MCF 10A (cell line): ENCODE measurements around the gene SORBS1. TPM values are rescaled to one million over a fixed set of nuclear protein-coding genes. Genes with fewer than 3 reads are reported as not detected.

Experiments used
- BruUV-seq: library from RNA; stranded (reverse); fragments of 400-500 nt; replicated peaks from 2 replicates; lab custom pipeline; 2021; lab: Mats Ljungman, UMichigan
- CTCF ChIA-PET: fragments of 300-600 bp; sonication (Branson Sonifier 250); formaldehyde crosslinking; extraction: SDS; loops from one replicate; lab custom pipeline; 2021; ENCODE audit warnings: antibody characterized with exemption, inconsistent platforms; lab: Yijun Ruan, JAX
- POLR2A ChIA-PET: fragments of 300-600, 350-650 bp; sonication (Branson Sonifier 250); formaldehyde crosslinking; extraction: SDS; loops from one replicate; lab custom pipeline; 2020; ENCODE audit warnings: antibody characterized with exemption, inconsistent platforms; lab: Yijun Ruan, JAX
- DNase-seq: peaks from one replicate; pipeline ENCODE4 v3.0.0-alpha.2; 2018; ENCODE audit not compliant: unreplicated experiment
- H3K27ac Mint-ChIP-seq: one replicate; pipeline ENCODE4 v1.8.0; 2022; ENCODE audit warnings: mild to moderate bottlenecking, low read depth, mixed read lengths; ENCODE audit not compliant: unreplicated experiment
- H3K27me3 Mint-ChIP-seq: one replicate; pipeline ENCODE4 v1.8.0; 2022; ENCODE audit warnings: mixed read lengths; ENCODE audit not compliant: insufficient read depth, unreplicated experiment
- H3K36me3 Mint-ChIP-seq: one replicate; pipeline ENCODE4 v1.8.0; 2022; ENCODE audit warnings: mild to moderate bottlenecking, moderate library complexity, mixed read lengths; ENCODE audit not compliant: insufficient read depth, unreplicated experiment
- H3K4me1 Mint-ChIP-seq: one replicate; pipeline ENCODE4 v1.8.0; 2022; ENCODE audit warnings: mixed read lengths; ENCODE audit not compliant: insufficient read depth, unreplicated experiment
- H3K4me3 Mint-ChIP-seq: one replicate; pipeline ENCODE4 v1.8.0; 2022; ENCODE audit warnings: mild to moderate bottlenecking, moderate library complexity, mixed read lengths; ENCODE audit not compliant: unreplicated experiment
- H3K9me3 Mint-ChIP-seq: one replicate; pipeline ENCODE4 v1.8.0; 2022; ENCODE audit warnings: mixed read lengths; ENCODE audit not compliant: unreplicated experiment
- intact Hi-C: fragments of 100-400 bp; cut with micrococcal nuclease; formaldehyde crosslinking; loops from 2 replicates; pipeline ENCODE4 v1.14.1; 2022
- total RNA-seq: library from RNA; stranded (reverse); gene quantifications from 2 replicates; pipeline ENCODE4 v1.2.3, GENCODE V29; 2022
- TF ChIP-seq, protein P1 (sequence below): fragments of 200-600 bp; IDR thresholded peaks from one replicate; pipeline ENCODE4 v1.8.0; 2022; ENCODE audit warnings: antibody characterized with exemption, mild to moderate bottlenecking; ENCODE audit not compliant: unreplicated experiment

The SORBS1 gene
- total RNA-seq, 1 experiment from 2014 or later: 1.0 TPM

DNA sequence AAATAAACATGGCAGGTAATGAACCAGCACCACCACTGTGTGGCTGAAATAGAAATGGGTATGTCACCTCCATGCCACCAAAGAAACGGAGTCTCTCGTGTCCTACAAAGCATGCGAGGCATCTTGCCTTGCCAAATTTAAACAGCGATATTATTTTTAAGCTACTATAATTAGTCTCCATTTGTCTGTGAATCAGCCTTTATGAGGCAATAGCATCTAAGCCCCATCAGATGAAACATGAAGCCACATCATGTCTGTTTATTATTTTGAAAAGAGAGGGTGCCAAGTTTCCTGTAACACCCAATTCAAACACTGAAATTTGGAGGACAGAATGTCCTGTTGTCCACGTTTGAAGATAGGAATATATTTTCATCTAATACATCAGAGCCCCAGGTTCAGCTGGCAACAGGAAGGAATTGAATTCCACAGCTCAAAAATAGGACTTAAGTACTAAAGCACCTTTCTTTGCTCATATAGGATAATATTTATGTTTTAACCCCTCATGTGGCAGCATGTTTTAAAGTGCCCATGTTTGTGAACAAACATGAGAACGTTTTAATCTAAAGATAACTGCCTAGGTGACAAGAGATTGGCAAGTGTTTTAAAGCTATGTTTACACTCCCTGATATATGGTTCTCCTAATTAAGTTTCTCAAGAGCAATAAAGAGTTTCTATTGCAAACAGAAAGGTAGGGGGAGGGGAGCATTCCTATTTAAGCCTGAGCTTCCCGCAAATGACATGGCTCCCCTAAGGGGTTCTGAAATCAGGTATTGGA, 86.8 kb downstream of the SORBS1 start:
- ChIA-PET POLR2A (interaction anchor here (0.7 to 1.4 kb wide), 9 partner anchors 11 to 1071 kb away, joined by 3 to 8 read pairs (median 3); no protein-coding TSS in a partner anchor), CTCF (interaction anchor here (0.6 to 2.1 kb wide), 10 partner anchors 18 to 219 kb away, joined by 3 to 7 read pairs (median 3); partner anchors contain the start of gene TCTN3)
- peaks cover 31% of the 10 kb centered on the region for H3K4me1 Mint-ChIP-seq
- no peaks in the 10 kb centered on the region for H3K36me3 Mint-ChIP-seq
- intact Hi-C loops: loop anchor here (5.0 kb wide), 1 partner anchor 88 kb away; the partner anchor contains the start of gene SORBS1
- H3K27ac Mint-ChIP-seq: peak overlapping the region; percentile 90
- H3K9me3 Mint-ChIP-seq: no peaks in the 10 kb centered on the region
- peak overlapping the region; percentile 30 for H3K4me3 Mint-ChIP-seq
- TF ChIP-seq, protein P1, sequence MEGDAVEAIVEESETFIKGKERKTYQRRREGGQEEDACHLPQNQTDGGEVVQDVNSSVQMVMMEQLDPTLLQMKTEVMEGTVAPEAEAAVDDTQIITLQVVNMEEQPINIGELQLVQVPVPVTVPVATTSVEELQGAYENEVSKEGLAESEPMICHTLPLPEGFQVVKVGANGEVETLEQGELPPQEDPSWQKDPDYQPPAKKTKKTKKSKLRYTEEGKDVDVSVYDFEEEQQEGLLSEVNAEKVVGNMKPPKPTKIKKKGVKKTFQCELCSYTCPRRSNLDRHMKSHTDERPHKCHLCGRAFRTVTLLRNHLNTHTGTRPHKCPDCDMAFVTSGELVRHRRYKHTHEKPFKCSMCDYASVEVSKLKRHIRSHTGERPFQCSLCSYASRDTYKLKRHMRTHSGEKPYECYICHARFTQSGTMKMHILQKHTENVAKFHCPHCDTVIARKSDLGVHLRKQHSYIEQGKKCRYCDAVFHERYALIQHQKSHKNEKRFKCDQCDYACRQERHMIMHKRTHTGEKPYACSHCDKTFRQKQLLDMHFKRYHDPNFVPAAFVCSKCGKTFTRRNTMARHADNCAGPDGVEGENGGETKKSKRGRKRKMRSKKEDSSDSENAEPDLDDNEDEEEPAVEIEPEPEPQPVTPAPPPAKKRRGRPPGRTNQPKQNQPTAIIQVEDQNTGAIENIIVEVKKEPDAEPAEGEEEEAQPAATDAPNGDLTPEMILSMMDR: no peak
- H3K27me3 Mint-ChIP-seq: no peaks in the 10 kb centered on the region
- no TSS peak for BruUV-seq
- peak; percentile 84 for DNase-seq

DNA sequence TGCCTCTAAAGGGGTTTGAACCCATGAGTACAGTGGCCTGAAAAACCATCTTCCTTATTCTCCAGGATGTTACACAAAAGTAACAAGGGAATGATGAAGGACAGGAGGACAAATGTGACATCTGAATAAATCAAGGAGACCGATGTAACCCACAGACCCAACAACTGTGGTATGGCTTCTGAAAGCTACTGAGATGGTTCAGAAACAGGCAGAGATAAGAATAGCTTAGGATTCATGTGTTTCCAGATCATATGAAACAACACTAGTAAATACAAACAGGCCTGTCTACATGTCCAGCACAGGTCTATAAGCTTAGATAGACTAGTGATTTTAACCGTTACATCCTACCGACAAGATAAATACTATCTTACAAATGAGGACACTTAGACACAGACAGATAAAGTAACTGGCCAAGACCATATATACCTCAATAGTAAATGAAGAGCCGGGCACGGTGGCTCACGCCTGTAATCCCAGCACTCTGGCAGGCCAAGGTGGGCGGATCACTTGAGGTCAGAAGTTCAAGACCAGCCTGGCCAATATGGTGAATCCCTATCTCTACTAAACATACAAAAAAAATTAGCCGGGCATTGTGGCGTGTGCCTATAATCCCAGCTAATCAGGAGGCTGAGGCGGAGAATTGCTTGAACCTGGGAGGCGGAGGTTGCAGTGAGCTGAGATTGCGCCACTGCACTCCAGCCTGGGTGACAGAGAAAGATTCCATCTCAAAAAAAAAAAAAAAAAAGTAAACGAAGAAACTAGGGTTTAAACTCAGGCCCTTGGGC, 88.7 kb downstream of the SORBS1 start:
- no peak for DNase-seq
- H3K27ac Mint-ChIP-seq: no peak overlapping the region
- H3K4me1 Mint-ChIP-seq: peaks cover 31% of the 10 kb centered on the region
- intact Hi-C loops: loop anchor here (5.0 kb wide), 1 partner anchor 90 kb away; the partner anchor contains the start of gene SORBS1
- TF ChIP-seq, protein P1: no peak
- BruUV-seq: no TSS peak
- no peaks in the 10 kb centered on the region for H3K27me3 Mint-ChIP-seq
- no peaks in the 10 kb centered on the region for H3K36me3 Mint-ChIP-seq
- no peaks in the 10 kb centered on the region for H3K9me3 Mint-ChIP-seq
- no peak overlapping the region for H3K4me3 Mint-ChIP-seq
- CTCF ChIA-PET: interaction anchor here (0.9 to 2.6 kb wide), 4 partner anchors 14 to 42 kb away, joined by 3 to 16 read pairs (median 5); no protein-coding TSS in a partner anchor
- POLR2A ChIA-PET: no interaction called here

DNA sequence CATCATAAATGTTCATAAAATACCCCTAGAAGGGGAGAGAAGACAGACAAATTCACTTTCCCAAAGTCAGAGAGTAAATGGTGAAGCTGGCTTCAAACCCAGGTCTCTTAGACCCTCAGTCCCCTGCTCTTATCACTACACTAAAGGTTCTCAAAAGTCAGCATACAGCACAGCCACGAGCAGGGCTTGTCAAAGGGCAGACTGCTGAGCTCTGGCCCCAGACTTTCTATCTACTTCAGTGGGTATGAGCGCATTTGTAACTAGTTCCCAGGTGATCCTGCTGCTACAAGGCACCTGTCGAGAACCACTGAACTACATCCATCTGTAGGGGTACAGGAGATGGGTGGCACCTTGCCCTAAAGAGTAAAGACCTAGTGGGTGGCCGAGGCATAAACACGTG, 91.5 kb downstream of the SORBS1 start:
- Mint-ChIP-seq H3K27me3 (no peaks in the 10 kb centered on the region), H3K4me1 (peaks cover 24% of the 10 kb centered on the region)

More for the DNA sequence above, 91.5 kb downstream of the SORBS1 start:
- POLR2A ChIA-PET: interaction anchor here (0.8 kb wide), 1 partner anchor 11 kb away, joined by 3 read pairs; no protein-coding TSS in a partner anchor
- Mint-ChIP-seq H3K4me3 (no peak overlapping the region), H3K36me3 (no peaks in the 10 kb centered on the region), H3K27ac (peak overlapping the region; percentile 35), H3K9me3 (no peaks in the 10 kb centered on the region)
- no peak for DNase-seq
- CTCF ChIA-PET: interaction anchor here (0.9 to 1.9 kb wide), 3 partner anchors 24 to 96 kb away, joined by 3 to 8 read pairs (median 3); no protein-coding TSS in a partner anchor
- TF ChIP-seq, protein P1: no peak
- intact Hi-C loops: loop anchor here (5.0 kb wide), 1 partner anchor 93 kb away; the partner anchor contains the start of gene SORBS1
- BruUV-seq: no TSS peak
